Nephron progenitor cell (in vitro differentiated cells): ENCODE results near the gene A3GALT2.
A peak's percentile ranks its signal among the peaks of the same experiment; 100 is the strongest.

ENCODE experiments used
- DNase-seq: peaks from one replicate; pipeline ENCODE4 v3.0.0; 2021
- H3K27ac Mint-ChIP-seq: 2 replicates; pipeline ENCODE4 v1.8.0; 2021; ENCODE audit warnings: mild to moderate bottlenecking, moderate library complexity, mixed read lengths
- H3K27me3 Mint-ChIP-seq: 2 replicates; pipeline ENCODE4 v1.8.0; 2021; ENCODE audit warnings: mild to moderate bottlenecking, low read depth, mixed read lengths; ENCODE audit not compliant: poor library complexity
- H3K36me3 Mint-ChIP-seq: 2 replicates; pipeline ENCODE4 v1.8.0; 2021; ENCODE audit warnings: low read depth, mixed read lengths
- H3K4me1 Mint-ChIP-seq: 2 replicates; pipeline ENCODE4 v1.8.0; 2021; ENCODE audit warnings: mixed read lengths
- H3K4me3 Mint-ChIP-seq: 2 replicates; pipeline ENCODE4 v1.8.0; 2021; ENCODE audit warnings: mild to moderate bottlenecking, moderate library complexity, mixed read lengths
- H3K9me3 Mint-ChIP-seq: 2 replicates; pipeline ENCODE4 v1.8.0; 2021; ENCODE audit warnings: mild to moderate bottlenecking, moderate library complexity, mixed read lengths
- CTCF ChIP-seq: fragments of 200-600 bp; sonication (generic); IDR thresholded peaks from 2 replicates; pipeline ENCODE4 v1.5.0; 2021; ENCODE audit warnings: antibody characterized with exemption

Gene A3GALT2

DNA sequence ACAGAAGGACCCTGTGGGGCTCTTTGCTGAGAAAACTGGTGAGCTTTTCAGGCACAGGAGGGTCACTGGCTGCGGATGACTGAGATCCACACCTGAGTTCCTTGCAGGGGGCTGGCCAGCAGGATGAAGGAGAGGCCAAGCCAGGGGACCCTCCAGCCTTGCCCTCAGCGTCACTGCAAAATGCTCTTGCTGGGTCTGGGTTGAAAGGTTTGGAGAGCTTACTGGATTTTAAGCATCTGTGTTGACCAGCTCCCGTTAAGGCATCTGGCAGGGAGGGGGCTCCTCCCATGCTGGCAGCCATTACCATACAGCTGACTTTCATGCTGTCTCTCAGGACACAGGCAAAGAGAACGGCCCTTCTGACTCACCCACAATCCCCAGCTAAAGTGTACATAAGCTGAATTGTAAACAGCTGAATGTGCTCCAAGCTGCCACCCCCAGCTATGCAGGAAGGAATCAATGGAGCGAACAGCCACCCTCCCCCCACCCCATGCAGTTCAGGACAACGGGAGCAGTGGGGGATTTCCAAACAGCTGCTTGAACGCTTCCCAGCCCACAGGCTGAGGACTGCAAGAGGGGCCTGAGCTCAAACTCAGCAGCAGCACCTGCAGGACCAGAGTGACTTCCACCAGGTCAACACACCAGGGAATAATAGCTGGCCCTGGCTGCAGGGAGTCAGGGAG is 21.3 kb upstream of the A3GALT2 start:
- Mint-ChIP-seq H3K9me3 (no peaks in the 10 kb centered on the region), H3K4me3 (peak overlapping the region; percentile 41), H3K27me3 (no peaks in the 10 kb centered on the region), H3K27ac (peak overlapping the region; percentile 90), H3K4me1 (peaks cover 99% of the 10 kb centered on the region), H3K36me3 (peaks cover 25% of the 10 kb centered on the region)
- no peak for TF ChIP-seq CTCF
- DNase-seq: peak; percentile 43

GRCh38 chr1:33341190-33341589 is 20.3 kb upstream of the A3GALT2 start:
- no peaks in the 10 kb centered on the region for H3K9me3 Mint-ChIP-seq
- H3K4me1 Mint-ChIP-seq: peaks cover 97% of the 10 kb centered on the region
- peaks cover 25% of the 10 kb centered on the region for H3K36me3 Mint-ChIP-seq
- H3K4me3 Mint-ChIP-seq: no peak overlapping the region
- TF ChIP-seq CTCF: no peak
- peak overlapping the region; percentile 18 for H3K27ac Mint-ChIP-seq
- H3K27me3 Mint-ChIP-seq: no peaks in the 10 kb centered on the region
- no peak for DNase-seq

GRCh38 chr1:33339413-33339812 is 18.5 kb upstream of the A3GALT2 start:
- Mint-ChIP-seq H3K9me3 (no peaks in the 10 kb centered on the region), H3K36me3 (peaks cover 28% of the 10 kb centered on the region), H3K27me3 (no peaks in the 10 kb centered on the region), H3K4me3 (no peak overlapping the region), H3K4me1 (peaks cover 89% of the 10 kb centered on the region), H3K27ac (peak overlapping the region; percentile 96)
- no peak for DNase-seq
- TF ChIP-seq CTCF: no peak

DNA sequence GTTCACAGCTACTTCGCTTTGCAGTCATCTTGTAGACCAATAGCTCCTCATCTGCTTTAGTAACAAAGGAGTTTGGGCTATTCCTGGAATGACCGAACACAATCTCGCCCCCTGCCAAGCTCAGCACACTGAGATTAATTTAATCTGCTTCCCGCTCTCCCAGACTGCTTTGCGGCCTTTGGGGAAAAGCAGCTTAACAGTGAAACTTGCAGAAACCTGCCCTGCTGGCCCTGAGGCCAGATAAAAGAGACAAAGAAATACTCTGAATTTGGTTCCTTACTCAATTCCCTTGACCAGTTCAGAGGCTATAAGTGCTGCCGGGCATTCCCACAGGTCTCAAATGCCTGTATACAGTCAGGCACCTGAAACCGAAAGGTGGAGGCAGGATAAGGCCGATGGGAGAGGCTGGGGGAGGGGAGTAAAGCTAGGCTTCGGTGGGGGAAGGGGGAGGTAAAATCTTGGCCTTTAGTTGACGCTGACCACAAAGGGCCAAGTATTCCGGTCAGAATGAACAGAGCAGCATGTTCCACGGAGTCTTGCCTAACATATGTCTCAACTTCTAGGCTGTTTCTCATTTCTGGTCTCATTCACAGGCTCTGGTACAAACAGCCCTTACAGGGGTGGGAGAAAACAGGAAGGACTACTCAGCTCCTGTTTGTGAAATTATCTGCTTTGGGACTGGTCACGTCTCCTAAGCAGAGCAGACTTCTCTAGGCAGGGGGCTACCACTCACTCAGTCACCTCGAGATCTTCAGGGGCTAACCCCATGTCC is 17.7 kb upstream of the A3GALT2 start:
- H3K27me3 Mint-ChIP-seq: no peaks in the 10 kb centered on the region
- peaks cover 89% of the 10 kb centered on the region for H3K4me1 Mint-ChIP-seq
- no peak for TF ChIP-seq CTCF
- no peaks in the 10 kb centered on the region for H3K9me3 Mint-ChIP-seq
- peak overlapping the region; percentile 49 for H3K4me3 Mint-ChIP-seq
- peak overlapping the region; percentile 96 for H3K27ac Mint-ChIP-seq
- no peak for DNase-seq
- H3K36me3 Mint-ChIP-seq: peaks cover 29% of the 10 kb centered on the region

GRCh38 chr1:33338048-33338439 is 17.1 kb upstream of the A3GALT2 start:
- TF ChIP-seq CTCF: no peak
- Mint-ChIP-seq H3K4me1 (peaks cover 89% of the 10 kb centered on the region), H3K27me3 (no peaks in the 10 kb centered on the region), H3K4me3 (no peak overlapping the region), H3K36me3 (peaks cover 33% of the 10 kb centered on the region), H3K9me3 (no peaks in the 10 kb centered on the region), H3K27ac (peak overlapping the region; percentile 96)
- DNase-seq: no peak

DNA sequence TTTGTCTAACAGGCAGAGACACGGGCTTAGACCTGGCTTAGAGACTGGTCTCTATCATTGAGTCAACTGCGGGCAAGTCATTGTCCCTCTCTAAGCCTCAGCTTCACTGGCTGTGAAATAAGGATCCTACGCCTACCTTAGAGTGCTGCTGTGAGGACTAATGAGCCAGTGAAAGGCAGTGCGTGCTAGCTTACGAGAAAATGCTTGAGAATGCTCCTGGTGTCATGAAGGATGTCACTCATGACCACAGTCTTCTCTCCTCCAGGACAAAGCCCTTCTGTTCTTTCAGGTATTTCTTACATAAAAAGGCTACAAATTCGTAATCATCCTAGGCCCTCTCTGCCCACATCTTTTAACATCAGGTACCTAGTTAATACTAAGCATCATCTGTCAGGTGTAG is 16.5 kb upstream of the A3GALT2 start:
- no peak overlapping the region for H3K27ac Mint-ChIP-seq
- no peak for DNase-seq
- H3K4me3 Mint-ChIP-seq: no peak overlapping the region
- no peaks in the 10 kb centered on the region for H3K27me3 Mint-ChIP-seq
- no peak for TF ChIP-seq CTCF
- H3K36me3 Mint-ChIP-seq: peaks cover 39% of the 10 kb centered on the region
- H3K9me3 Mint-ChIP-seq: no peaks in the 10 kb centered on the region
- H3K4me1 Mint-ChIP-seq: peaks cover 89% of the 10 kb centered on the region
